ENCODE data around the gene FAM107B. TPM values are rescaled to one million over a fixed set of nuclear protein-coding genes. Genes with fewer than 3 reads are reported as not detected.

FAM107B gene
- total and polyA plus RNA-seq, 4 donors, result 38.4 to 85.4 (median 68.9) TPM

- no peak for TF ChIP-seq CTCF (IDR thresholded peaks at IDR 0.05; ENCODE audit: control extremely low read depth, extremely low read depth)
- Histone ChIP-seq H3K9ac (ENCODE audit: insufficient read depth in 1 of 2, low read length in 2 of 2) (peak overlapping the region in 1 of 2 donors; percentile 61), H3K4me1 (ENCODE audit: control insufficient read depth in 5 of 5, insufficient read depth in 5 of 5, low read length in 5 of 5) (peaks cover 0 to 42% (median 17%) of the 10 kb centered on the region in 5 donors), H3K9me3 (ENCODE audit: control insufficient read depth in 4 of 4, insufficient read depth in 3 of 4, low read length in 3 of 4) (no peaks in the 10 kb centered on the region), H3K4me3 (no peak overlapping the region), H3K36me3 (ENCODE audit: control insufficient read depth in 4 of 4, insufficient read depth in 4 of 4, low read length in 4 of 4) (no peaks in the 10 kb centered on the region), H3K27ac (ENCODE audit: low read depth in 1 of 2, low read length in 1 of 2) (peak overlapping the region; percentile 52 to 76), H3K27me3 (ENCODE audit: control insufficient read depth in 3 of 3, insufficient read depth in 3 of 3, low read length in 2 of 3) (no peaks in the 10 kb centered on the region)
- DNase-seq, result peak; percentile 65 to 89 (median 79)
- peak; percentile 47 for ATAC-seq (ENCODE audit: insufficient read depth, low FRiP score)
- WGBS, 2 donors, result 26 to 49% methylated on average over 1 of the region's 1 CpG
These were observed 22.8 kb downstream of the FAM107B start for GRCh38 chr10:14751921-14752320.

GRCh38 chr10:14751014-14751896 is 23.4 kb downstream of the FAM107B start:
- peak; percentile 67 to 86 (median 83) for DNase-seq
- Histone ChIP-seq H3K9me3 (ENCODE audit: control insufficient read depth in 4 of 4, insufficient read depth in 3 of 4, low read length in 3 of 4) (no peaks in the 10 kb centered on the region), H3K27me3 (ENCODE audit: control insufficient read depth in 3 of 3, insufficient read depth in 3 of 3, low read length in 2 of 3) (no peaks in the 10 kb centered on the region), H3K4me1 (ENCODE audit: control insufficient read depth in 5 of 5, insufficient read depth in 5 of 5, low read length in 5 of 5) (peaks cover 0 to 42% (median 17%) of the 10 kb centered on the region in 5 donors), H3K27ac (ENCODE audit: low read depth in 1 of 2, low read length in 1 of 2) (peak overlapping the region in 1 of 2 donors; percentile 76), H3K4me3 (no peak overlapping the region), H3K36me3 (ENCODE audit: control insufficient read depth in 4 of 4, insufficient read depth in 4 of 4, low read length in 4 of 4) (no peaks in the 10 kb centered on the region), H3K9ac (ENCODE audit: insufficient read depth in 1 of 2, low read length in 2 of 2) (peak overlapping the region in 1 of 2 donors; percentile 61)
- TF ChIP-seq CTCF (IDR thresholded peaks at IDR 0.05; ENCODE audit: control extremely low read depth, extremely low read depth), result no peak
- WGBS, 2 donors, result 60 to 69% methylated on average over 14 of the region's 14 CpGs
- peak; percentile 47 for ATAC-seq (ENCODE audit: insufficient read depth, low FRiP score)

GRCh38 chr10:14749070-14749809 is 25.5 kb downstream of the FAM107B start:
- Histone ChIP-seq H3K9ac (ENCODE audit: insufficient read depth in 1 of 2, low read length in 2 of 2) (peak overlapping the region in 1 of 2 donors; percentile 26), H3K36me3 (ENCODE audit: control insufficient read depth in 4 of 4, insufficient read depth in 4 of 4, low read length in 4 of 4) (no peaks in the 10 kb centered on the region), H3K27ac (ENCODE audit: low read depth in 1 of 2, low read length in 1 of 2) (peak overlapping the region in 1 of 2 donors; percentile 50), H3K27me3 (ENCODE audit: control insufficient read depth in 3 of 3, insufficient read depth in 3 of 3, low read length in 2 of 3) (no peaks in the 10 kb centered on the region), H3K9me3 (ENCODE audit: control insufficient read depth in 4 of 4, insufficient read depth in 3 of 4, low read length in 3 of 4) (no peaks in the 10 kb centered on the region), H3K4me3 (no peak overlapping the region), H3K4me1 (ENCODE audit: control insufficient read depth in 5 of 5, insufficient read depth in 5 of 5, low read length in 5 of 5) (peaks cover 0 to 39% (median 17%) of the 10 kb centered on the region in 5 donors)
- no peak for ATAC-seq (ENCODE audit: insufficient read depth, low FRiP score)
- no peak for TF ChIP-seq CTCF (IDR thresholded peaks at IDR 0.05; ENCODE audit: control extremely low read depth, extremely low read depth)
- DNase-seq, result peak; percentile 52 to 77 (median 61)
- WGBS, 2 donors, result 54 to 59% methylated on average over 10 of the region's 10 CpGs

All from lung (tissue), 12 donors.